ENCODE measurements around the gene SZRD1.

SZRD1 gene

GRCh38 chr1:16366722-16367257, at the start of gene SZRD1:
TSS of gene SZRD1 (plus strand) at chr1:16367242. CDS start at chr1:16367258, 16 bp downstream.
- H3K79me2 ChIP-seq (ENCODE audit: insufficient read depth, low read length): peaks cover 44% of the 10 kb centered on the region
- H3F3A ChIP-seq (ENCODE audit: low read depth): no peaks in the 10 kb centered on the region
- no peaks in the 10 kb centered on the region for H3K9me3 ChIP-seq (ENCODE audit: insufficient read depth, low read depth, low read length)
- peak within 1 kb of the TSS; percentile 95 for H3K9ac ChIP-seq (ENCODE audit: low read depth, low read length, poor library complexity, severe bottlenecking)
- H3K4me1 ChIP-seq (ENCODE audit: insufficient read depth, low read length, poor library complexity, severe bottlenecking): peaks cover 25% of the 10 kb centered on the region
- peak within 1 kb of the TSS; percentile 93 for H3K4me3 ChIP-seq (ENCODE audit: low read length, poor library complexity, severe bottlenecking)
- no peaks in the 10 kb centered on the region for H3K27me3 ChIP-seq (ENCODE audit: insufficient read depth, low read length, poor library complexity, severe bottlenecking)
- TF ChIP-seq, protein P1, sequence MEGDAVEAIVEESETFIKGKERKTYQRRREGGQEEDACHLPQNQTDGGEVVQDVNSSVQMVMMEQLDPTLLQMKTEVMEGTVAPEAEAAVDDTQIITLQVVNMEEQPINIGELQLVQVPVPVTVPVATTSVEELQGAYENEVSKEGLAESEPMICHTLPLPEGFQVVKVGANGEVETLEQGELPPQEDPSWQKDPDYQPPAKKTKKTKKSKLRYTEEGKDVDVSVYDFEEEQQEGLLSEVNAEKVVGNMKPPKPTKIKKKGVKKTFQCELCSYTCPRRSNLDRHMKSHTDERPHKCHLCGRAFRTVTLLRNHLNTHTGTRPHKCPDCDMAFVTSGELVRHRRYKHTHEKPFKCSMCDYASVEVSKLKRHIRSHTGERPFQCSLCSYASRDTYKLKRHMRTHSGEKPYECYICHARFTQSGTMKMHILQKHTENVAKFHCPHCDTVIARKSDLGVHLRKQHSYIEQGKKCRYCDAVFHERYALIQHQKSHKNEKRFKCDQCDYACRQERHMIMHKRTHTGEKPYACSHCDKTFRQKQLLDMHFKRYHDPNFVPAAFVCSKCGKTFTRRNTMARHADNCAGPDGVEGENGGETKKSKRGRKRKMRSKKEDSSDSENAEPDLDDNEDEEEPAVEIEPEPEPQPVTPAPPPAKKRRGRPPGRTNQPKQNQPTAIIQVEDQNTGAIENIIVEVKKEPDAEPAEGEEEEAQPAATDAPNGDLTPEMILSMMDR (conservative IDR thresholded peaks at IDR 0.05; ENCODE audit: low read length): no peak
- TF ChIP-seq EZH2phosphoT487 (IDR thresholded peaks at IDR 0.05; ENCODE audit: borderline replicate concordance): no peak
- peak within 1 kb of the TSS; percentile 95 for H2AFZ ChIP-seq (ENCODE audit: low read length)
- H3K9me2 ChIP-seq (replicated peaks; ENCODE audit: low read depth, low read length): no peaks in the 10 kb centered on the region
- peaks cover 37% of the 10 kb centered on the region for H4K20me1 ChIP-seq (ENCODE audit: insufficient read depth, low read length, poor library complexity, severe bottlenecking)
- no peaks in the 10 kb centered on the region for H3K36me3 ChIP-seq (ENCODE audit: insufficient read depth, low read length)
- peak within 1 kb of the TSS; percentile 85 for H3K4me2 ChIP-seq (ENCODE audit: low read depth, low read length, poor library complexity, severe bottlenecking)

DNA sequence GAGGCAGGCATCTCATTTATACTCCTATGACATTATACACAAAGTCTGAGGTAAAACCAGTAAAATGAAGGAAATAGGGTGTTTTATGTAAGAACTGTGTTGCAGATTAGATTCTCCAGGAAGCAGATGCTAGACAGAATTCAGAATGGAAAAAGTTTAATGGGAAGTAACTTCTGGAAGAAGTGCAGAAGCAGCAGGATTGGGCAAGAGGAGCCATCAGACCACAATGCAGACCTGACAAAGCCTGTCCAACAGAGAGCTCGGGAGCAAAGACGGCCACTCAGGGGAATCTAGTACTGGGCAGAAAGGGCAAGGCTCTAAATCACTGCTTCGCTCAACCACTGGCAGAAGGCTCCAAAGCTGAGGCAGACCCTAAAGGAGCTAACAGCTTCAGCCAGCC, 48.5 kb upstream of the SZRD1 start:
- no peaks in the 10 kb centered on the region for H3F3A ChIP-seq (ENCODE audit: low read depth)
- H3K36me3 ChIP-seq (ENCODE audit: insufficient read depth, low read length): peaks cover 20% of the 10 kb centered on the region; the same call in 1 of the 2 replicates
- H3K4me2 ChIP-seq (ENCODE audit: low read depth, low read length, poor library complexity, severe bottlenecking): no peak overlapping the region
- no peak for TF ChIP-seq EZH2phosphoT487 (IDR thresholded peaks at IDR 0.05; ENCODE audit: borderline replicate concordance)
- TF ChIP-seq, protein P1 (conservative IDR thresholded peaks at IDR 0.05; ENCODE audit: low read length): no peak
- H3K27me3 ChIP-seq (ENCODE audit: insufficient read depth, low read length, poor library complexity, severe bottlenecking): no peaks in the 10 kb centered on the region
- no peaks in the 10 kb centered on the region for H3K4me1 ChIP-seq (ENCODE audit: insufficient read depth, low read length, poor library complexity, severe bottlenecking)
- no peaks in the 10 kb centered on the region for H3K9me2 ChIP-seq (replicated peaks; ENCODE audit: low read depth, low read length)
- H3K4me3 ChIP-seq (ENCODE audit: low read length, poor library complexity, severe bottlenecking): no peak overlapping the region
- H3K9ac ChIP-seq (ENCODE audit: low read depth, low read length, poor library complexity, severe bottlenecking): no peak overlapping the region
- no peaks in the 10 kb centered on the region for H4K20me1 ChIP-seq (ENCODE audit: insufficient read depth, low read length, poor library complexity, severe bottlenecking)
- no peaks in the 10 kb centered on the region for H3K9me3 ChIP-seq (ENCODE audit: insufficient read depth, low read depth, low read length)
- H3K79me2 ChIP-seq (ENCODE audit: insufficient read depth, low read length): peaks cover 64% of the 10 kb centered on the region
- no peak overlapping the region for H2AFZ ChIP-seq (ENCODE audit: low read length)

DNA sequence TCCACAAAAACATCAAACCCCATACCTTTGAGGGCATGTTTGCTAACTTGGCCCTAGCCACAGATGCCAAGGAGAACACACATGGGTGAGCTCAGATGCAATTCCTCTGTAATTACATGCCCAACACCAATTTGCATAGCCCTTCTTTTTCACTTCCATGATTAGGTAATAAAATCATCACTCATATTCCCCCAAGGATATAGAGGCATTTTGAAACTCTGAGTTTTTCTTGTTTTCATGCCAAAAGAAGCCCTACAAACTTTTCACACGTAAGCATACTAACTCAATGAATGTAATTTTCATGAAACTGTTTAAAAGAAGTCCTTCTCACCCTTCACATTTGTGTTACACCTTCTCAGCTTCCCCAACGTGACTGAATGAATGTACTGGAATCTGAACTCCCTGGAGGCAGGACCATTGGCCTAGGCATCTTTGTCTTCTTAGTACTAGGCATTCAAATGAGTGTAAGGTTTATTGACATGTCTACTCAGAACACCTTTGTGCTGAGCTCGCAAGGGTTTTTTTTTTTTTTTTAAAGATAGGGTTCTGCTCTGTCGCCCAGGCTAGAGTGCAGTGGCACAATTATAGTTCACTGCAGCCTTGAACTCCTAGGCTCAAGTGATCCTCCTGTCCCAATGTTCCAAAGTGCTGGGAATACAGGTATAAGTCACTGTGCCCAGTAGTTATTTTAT, 45.7 kb upstream of the SZRD1 start:
- H2AFZ ChIP-seq (ENCODE audit: low read length): no peak overlapping the region
- no peaks in the 10 kb centered on the region for H3K9me2 ChIP-seq (replicated peaks; ENCODE audit: low read depth, low read length)
- no peak overlapping the region for H3K4me2 ChIP-seq (ENCODE audit: low read depth, low read length, poor library complexity, severe bottlenecking)
- peaks cover under 1% of the 10 kb centered on the region; the same call in 1 of the 2 replicates for H3K36me3 ChIP-seq (ENCODE audit: insufficient read depth, low read length)
- H3K79me2 ChIP-seq (ENCODE audit: insufficient read depth, low read length): peaks cover 88% of the 10 kb centered on the region
- no peak overlapping the region for H3K9ac ChIP-seq (ENCODE audit: low read depth, low read length, poor library complexity, severe bottlenecking)
- H3K27me3 ChIP-seq (ENCODE audit: insufficient read depth, low read length, poor library complexity, severe bottlenecking): no peaks in the 10 kb centered on the region
- H4K20me1 ChIP-seq (ENCODE audit: insufficient read depth, low read length, poor library complexity, severe bottlenecking): peaks cover 6% of the 10 kb centered on the region
- no peaks in the 10 kb centered on the region for H3K4me1 ChIP-seq (ENCODE audit: insufficient read depth, low read length, poor library complexity, severe bottlenecking)
- no peak for TF ChIP-seq EZH2phosphoT487 (IDR thresholded peaks at IDR 0.05; ENCODE audit: borderline replicate concordance)
- TF ChIP-seq, protein P1 (conservative IDR thresholded peaks at IDR 0.05; ENCODE audit: low read length): no peak
- H3K9me3 ChIP-seq (ENCODE audit: insufficient read depth, low read depth, low read length): no peaks in the 10 kb centered on the region
- no peak overlapping the region for H3K4me3 ChIP-seq (ENCODE audit: low read length, poor library complexity, severe bottlenecking)
- no peaks in the 10 kb centered on the region for H3F3A ChIP-seq (ENCODE audit: low read depth)
